BJ (cell line): ENCODE results near the gene NHSL2. TPM values are rescaled to one million over a fixed set of nuclear protein-coding genes. Genes with fewer than 3 reads are reported as not detected.

Experiments
- CTCF ChIA-PET: fragments of 350-600 bp; formaldehyde crosslinking; extraction: SDS; loops from one replicate; lab custom pipeline; 2021; ENCODE audit warnings: antibody characterized with exemption, inconsistent platforms; lab: Yijun Ruan, JAX
- POLR2A ChIA-PET: fragments of 300-600 bp; sonication (Branson Sonifier 250); formaldehyde crosslinking; extraction: SDS; loops from one replicate; lab custom pipeline; 2021; ENCODE audit warnings: antibody characterized with exemption; lab: Charles Lee
- DNase-seq: peaks from one replicate; pipeline ENCODE4 v3.0.0-alpha.2; 2011; ENCODE audit warnings: low read depth
- H3K27me3 ChIP-seq: 2 replicates; pipeline ENCODE4 v1.6.0; 2011; ENCODE audit warnings: low read length; ENCODE audit not compliant: control insufficient read depth, insufficient read depth
- H3K36me3 ChIP-seq: 2 replicates; pipeline ENCODE4 v1.5.1; 2011; ENCODE audit warnings: low read length; ENCODE audit not compliant: control insufficient read depth, insufficient read depth
- H3K4me3 ChIP-seq: 2 replicates; pipeline ENCODE4 v1.5.1; 2011; ENCODE audit warnings: low read depth, mild to moderate bottlenecking, control low read depth, low read length
- CTCF ChIP-seq: IDR thresholded peaks from 2 replicates; pipeline ENCODE4 v1.5.1; 2011; ENCODE audit warnings: low read depth, mild to moderate bottlenecking, control low read depth, inconsistent platforms, low read length, moderate library complexity; ENCODE audit not compliant: insufficient read depth
- polyA plus RNA-seq: library from polyadenylated mRNA; depleted of rRNA; stranded (reverse); fragments of >200 nt; gene quantifications from 2 replicates; pipeline ENCODE4 v1.2.3, GENCODE V29; 2011

The NHSL2 gene
- polyA plus RNA-seq, 1 experiment: 7.9 TPM

- CTCF ChIA-PET: interaction anchor here (0.8 to 2.4 kb wide), 2 partner anchors 101 to 211 kb away, joined by 3 to 8 read pairs; no protein-coding TSS in a partner anchor
- TF ChIP-seq CTCF: no peak
- Histone ChIP-seq H3K36me3 (no peaks in the 10 kb centered on the region), H3K27me3 (no peaks in the 10 kb centered on the region), H3K4me3 (no peak overlapping the region)
- POLR2A ChIA-PET: no interaction called here
- no peak for DNase-seq
Measured at GRCh38 chrX:72120837-72121236, 210.2 kb downstream of the NHSL2 start.

GRCh38 chrX:72121383-72121782 is 210.7 kb downstream of the NHSL2 start:
- Histone ChIP-seq H3K27me3 (no peaks in the 10 kb centered on the region), H3K4me3 (no peak overlapping the region), H3K36me3 (no peaks in the 10 kb centered on the region)
- POLR2A ChIA-PET: no interaction called here
- DNase-seq: peak; percentile 39
- TF ChIP-seq CTCF: no peak
- CTCF ChIA-PET: interaction anchor here (2.4 kb wide), 1 partner anchor 102 kb away, joined by 8 read pairs; no protein-coding TSS in a partner anchor

- ChIA-PET POLR2A (no interaction called here), CTCF (no interaction called here)
- DNase-seq: no peak
- Histone ChIP-seq H3K4me3 (no peak overlapping the region), H3K27me3 (no peaks in the 10 kb centered on the region), H3K36me3 (no peaks in the 10 kb centered on the region)
- TF ChIP-seq CTCF: no peak
Measured at GRCh38 chrX:72122621-72123337, 212.1 kb downstream of the NHSL2 start.

- ChIA-PET CTCF (interaction anchor here (4.8 kb wide), 1 partner anchor 97 kb away, joined by 17 read pairs; no protein-coding TSS in a partner anchor), POLR2A (no interaction called here)
- DNase-seq: no peak
- Histone ChIP-seq H3K36me3 (no peaks in the 10 kb centered on the region), H3K4me3 (no peak overlapping the region), H3K27me3 (no peaks in the 10 kb centered on the region)
- no peak for TF ChIP-seq CTCF
Measured at GRCh38 chrX:72123471-72124185, 213.0 kb downstream of the NHSL2 start.

- Histone ChIP-seq H3K4me3 (no peak overlapping the region), H3K27me3 (no peaks in the 10 kb centered on the region), H3K36me3 (no peaks in the 10 kb centered on the region)
- ChIA-PET CTCF (interaction anchor here (0.8 to 4.8 kb wide), 4 partner anchors 98 to 132 kb away, joined by 3 to 42 read pairs (median 10); no protein-coding TSS in a partner anchor), POLR2A (no interaction called here)
- no peak for DNase-seq
- TF ChIP-seq CTCF: no peak
Measured at GRCh38 chrX:72124540-72125201, 214.0 kb downstream of the NHSL2 start.
